HCT116 (cell line): ENCODE results near the gene ITK. TPM values are rescaled to one million over a fixed set of nuclear protein-coding genes. Genes with fewer than 3 reads are reported as not detected.

Source experiments
- ATAC-seq: fragments of 200-7000 bp; cut with Tn5 transposase; 2 replicates; pipeline ENCODE4 v1.9.1; 2020; ENCODE audit warnings: mild to moderate bottlenecking, moderate library complexity
- BruUV-seq: library from RNA; stranded (reverse); fragments of 400-500 nt; replicated peaks from 2 replicates; lab custom pipeline; 2021; lab: Mats Ljungman, UMichigan
- CTCF ChIA-PET: fragments of 300-600 bp; sonication (Branson Sonifier 250); formaldehyde crosslinking; loops from one replicate; lab custom pipeline; 2021; ENCODE audit warnings: antibody characterized with exemption; lab: Charles Lee
- POLR2A ChIA-PET: fragments of 300-600, 350-600 bp; sonication (Branson Sonifier 250); formaldehyde crosslinking; loops from one replicate; lab custom pipeline; 2021; ENCODE audit warnings: antibody characterized with exemption; lab: Charles Lee
- RAD21 ChIA-PET, 2 experiments: fragments of 300-600 bp; sonication (Branson Sonifier 250); formaldehyde crosslinking; loops; one replicate each; lab custom pipeline; 2023; ENCODE audit warnings: low total read pairs in 2 of 2; ENCODE audit not compliant: uncharacterized antibody in 2 of 2, unreplicated experiment in 2 of 2, low non-redundant PET in 1 of 2; lab: Charles Lee
- DNase-seq: peaks from one replicate; pipeline ENCODE4 v3.0.0-alpha.2; 2010; ENCODE audit warnings: low read depth, low spot score
- H2AFZ ChIP-seq: fragments of 200-600 bp; shearing (Covaris generic), sonication (generic); 2 replicates; pipeline ENCODE4 v1.6.1; 2017; ENCODE audit warnings: low read depth, mixed run types, mixed read lengths, antibody characterized with exemption, low read length; ENCODE audit not compliant: poor library complexity, severe bottlenecking
- H3K27ac ChIP-seq: 2 replicates; pipeline ENCODE4 v1.5.1; 2012; ENCODE audit warnings: low read depth, low read length
- H3K27me3 ChIP-seq: fragments of 200-600 bp; sonication (generic); 2 replicates; pipeline ENCODE4 v1.6.1; 2016; ENCODE audit warnings: mixed run types, low read length, mixed read lengths; ENCODE audit not compliant: insufficient read depth
- H3K36me3 ChIP-seq, 2 experiments: fragments of 200-500 bp in 1 of 2; fragments of 200-600 bp in 1 of 2; sonication (Bioruptor generic) in 1 of 2; sonication (generic) in 1 of 2; 2 replicates each; pipeline versions ENCODE4 v1.5.1 to v1.6.1; 2014 to 2016; ENCODE audit warnings: low read length in 2 of 2, inconsistent platforms in 1 of 2, mixed read lengths in 1 of 2, mixed run types in 1 of 2; ENCODE audit not compliant: insufficient read depth in 2 of 2, control insufficient read depth in 1 of 2
- H3K4me1 ChIP-seq, 2 experiments: fragments of 200-600 bp in 1 of 2; sonication (generic) in 1 of 2; 2 replicates each; pipeline versions ENCODE4 v1.5.1 to v1.6.1; 2012 to 2017; ENCODE audit warnings: low read length in 2 of 2, inconsistent platforms in 1 of 2, mild to moderate bottlenecking in 1 of 2, mixed read lengths in 1 of 2, mixed run types in 1 of 2, moderate library complexity in 1 of 2; ENCODE audit not compliant: insufficient read depth in 2 of 2, control insufficient read depth in 1 of 2
- H3K4me2 ChIP-seq: fragments of 200-600 bp; sonication (generic); 2 replicates; pipeline ENCODE4 v1.6.1; 2017; ENCODE audit warnings: mixed run types, low read length, mixed read lengths
- H3K4me3 ChIP-seq, 2 experiments: fragments of 200-600 bp in 1 of 2; sonication (generic) in 1 of 2; replicated peaks in 1 of 2; 2 replicates each; pipeline ENCODE4 v1.5.1; 2011 to 2016; ENCODE audit warnings: low read length in 2 of 2, control low read depth in 1 of 2, low read depth in 1 of 2, mild to moderate bottlenecking in 1 of 2, mixed read lengths in 1 of 2, mixed run types in 1 of 2
- H3K79me2 ChIP-seq: fragments of 200-600 bp; sonication (generic); 2 replicates; pipeline ENCODE4 v1.6.1; 2017; ENCODE audit warnings: mild to moderate bottlenecking, mixed run types, low read length, moderate library complexity, mixed read lengths; ENCODE audit not compliant: insufficient read depth
- H3K9ac ChIP-seq: fragments of 200-600 bp; sonication (generic); 2 replicates; pipeline ENCODE4 v1.6.1; 2016; ENCODE audit warnings: low read length, mixed read lengths
- H3K9me2 ChIP-seq: fragments of 200-600 bp; sonication (generic), shearing (Covaris generic); 2 replicates; pipeline ENCODE4 v1.6.1; 2017; ENCODE audit warnings: mixed run types, mild to moderate bottlenecking, moderate library complexity; ENCODE audit not compliant: insufficient read depth
- H3K9me3 ChIP-seq, 2 experiments: fragments of 200-500 bp in 1 of 2; fragments of 200-600 bp in 1 of 2; sonication (Bioruptor generic) in 1 of 2; sonication (generic) in 1 of 2; 2 replicates each; pipeline ENCODE4 v1.6.1; 2014 to 2017; ENCODE audit warnings: low read length in 2 of 2, mixed read lengths in 2 of 2, inconsistent platforms in 1 of 2, low read depth in 1 of 2, mild to moderate bottlenecking in 1 of 2, mixed run types in 1 of 2, moderate library complexity in 1 of 2; ENCODE audit not compliant: control insufficient read depth in 1 of 2, insufficient read depth in 1 of 2
- H4K20me1 ChIP-seq: fragments of 200-600 bp; sonication (generic), shearing (Covaris generic); 2 replicates; pipeline ENCODE4 v1.6.1; 2017; ENCODE audit warnings: mixed run types, mild to moderate bottlenecking, moderate library complexity; ENCODE audit not compliant: insufficient read depth
- CEBPB ChIP-seq: IDR thresholded peaks from 2 replicates; pipeline ENCODE4 v1.6.1; 2012; ENCODE audit warnings: low read depth
- EGR1 ChIP-seq: IDR thresholded peaks from 2 replicates; pipeline ENCODE4 v1.6.1; 2012; ENCODE audit warnings: low read depth
- FOSL1 ChIP-seq: IDR thresholded peaks from 2 replicates; pipeline ENCODE4 v1.6.1; 2012; ENCODE audit warnings: low read depth
- POLR2AphosphoS5 ChIP-seq: IDR thresholded peaks from 2 replicates; pipeline ENCODE4 v1.6.1; 2011; ENCODE audit warnings: mild to moderate bottlenecking, low read depth, low read length, moderate library complexity
- SIN3A ChIP-seq: IDR thresholded peaks from 2 replicates; pipeline ENCODE4 v1.6.1; 2012; ENCODE audit warnings: low read depth
- intact Hi-C: fragments of 100-400 bp; cut with micrococcal nuclease; formaldehyde crosslinking; loops from 2 replicates; pipeline ENCODE4 v1.10.0; 2022
- total RNA-seq: library from RNA; stranded (reverse); gene quantifications from one replicate; pipeline ENCODE4 v1.2.1, GENCODE V29; 2021; ENCODE audit not compliant: unreplicated experiment
- TF ChIP-seq, protein P1 (sequence below): IDR thresholded peaks from 2 replicates; pipeline ENCODE4 v1.6.1; 2012
- TF ChIP-seq, protein P2 (sequence below): IDR thresholded peaks from 2 replicates; pipeline ENCODE4 v1.6.1; 2011; ENCODE audit warnings: mild to moderate bottlenecking, low read length, moderate library complexity; ENCODE audit not compliant: insufficient replicate concordance; ENCODE audit errors: extremely low read depth
- TF ChIP-seq, protein P3 (sequence below): IDR thresholded peaks from 2 replicates; pipeline ENCODE4 v1.6.1; 2012
- TF ChIP-seq, protein P4 (sequence below), 3 experiments: fragments of 200-600 bp in 1 of 3; sonication (generic) in 1 of 3; IDR thresholded peaks in 2 of 3; conservative IDR thresholded peaks in 1 of 3; 2 replicates each; pipeline ENCODE4 v1.5.1; 2012 to 2017; ENCODE audit warnings: low read depth in 2 of 3, low read length in 2 of 3, antibody characterized with exemption in 1 of 3, borderline replicate concordance in 1 of 3, control low read depth in 1 of 3, mild to moderate bottlenecking in 1 of 3, mixed read lengths in 1 of 3, mixed run types in 1 of 3, moderate library complexity in 1 of 3; ENCODE audit not compliant: insufficient read depth in 1 of 3
- TF ChIP-seq, protein P5 (sequence below): IDR thresholded peaks from 2 replicates; pipeline ENCODE4 v1.6.1; 2012; ENCODE audit warnings: low read depth

Gene ITK
- total RNA-seq, 1 experiment from 2014 or later = 0.37 TPM

DNA sequence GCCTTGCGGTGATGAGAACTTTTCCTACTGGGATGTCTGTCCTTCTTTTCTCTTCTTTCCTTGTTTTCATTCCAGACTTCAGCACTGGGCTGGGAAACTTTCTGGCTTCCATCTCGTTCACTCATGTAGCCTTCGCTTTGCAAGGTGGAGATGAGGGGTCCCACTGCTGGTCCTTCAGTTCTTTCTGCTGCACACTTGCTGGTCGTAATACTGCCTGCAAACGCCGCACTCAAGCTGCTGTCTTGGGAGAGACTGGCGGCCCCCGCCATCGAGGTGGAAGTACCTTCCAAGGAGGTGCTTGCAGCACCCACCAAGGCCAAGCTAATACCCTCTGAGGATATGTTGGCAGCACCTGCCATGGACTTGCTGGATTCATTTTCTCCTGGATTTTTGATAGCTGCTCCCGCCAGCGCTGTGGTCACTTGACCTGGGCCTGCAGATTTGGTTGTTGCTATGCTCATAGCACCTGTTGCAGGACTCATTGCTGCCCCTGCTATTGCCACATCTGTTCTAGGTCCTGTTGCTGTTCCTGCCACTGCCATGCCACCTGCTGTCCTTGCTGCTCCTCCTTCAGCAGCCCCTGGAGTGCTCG is 17.6 kb upstream of the ITK start:
- Histone ChIP-seq H3K36me3 (no peaks in the 10 kb centered on the region), H3K4me3 (no peak overlapping the region), H3K4me2 (no peak overlapping the region), H4K20me1 (no peaks in the 10 kb centered on the region), H3K27ac (no peak overlapping the region), H3K79me2 (no peaks in the 10 kb centered on the region), H3K27me3 (peaks cover 35% of the 10 kb centered on the region), H3K9me2 (no peaks in the 10 kb centered on the region), H2AFZ (no peak overlapping the region), H3K4me1 (no peaks in the 10 kb centered on the region), H3K9me3 (no peaks in the 10 kb centered on the region), H3K9ac (no peak overlapping the region)
- ATAC-seq = no peak
- no peak for TF ChIP-seq CEBPB
- no peak for TF ChIP-seq FOSL1
- TF ChIP-seq, protein P1, sequence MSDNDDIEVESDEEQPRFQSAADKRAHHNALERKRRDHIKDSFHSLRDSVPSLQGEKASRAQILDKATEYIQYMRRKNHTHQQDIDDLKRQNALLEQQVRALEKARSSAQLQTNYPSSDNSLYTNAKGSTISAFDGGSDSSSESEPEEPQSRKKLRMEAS = no peak
- TF ChIP-seq, protein P2, sequence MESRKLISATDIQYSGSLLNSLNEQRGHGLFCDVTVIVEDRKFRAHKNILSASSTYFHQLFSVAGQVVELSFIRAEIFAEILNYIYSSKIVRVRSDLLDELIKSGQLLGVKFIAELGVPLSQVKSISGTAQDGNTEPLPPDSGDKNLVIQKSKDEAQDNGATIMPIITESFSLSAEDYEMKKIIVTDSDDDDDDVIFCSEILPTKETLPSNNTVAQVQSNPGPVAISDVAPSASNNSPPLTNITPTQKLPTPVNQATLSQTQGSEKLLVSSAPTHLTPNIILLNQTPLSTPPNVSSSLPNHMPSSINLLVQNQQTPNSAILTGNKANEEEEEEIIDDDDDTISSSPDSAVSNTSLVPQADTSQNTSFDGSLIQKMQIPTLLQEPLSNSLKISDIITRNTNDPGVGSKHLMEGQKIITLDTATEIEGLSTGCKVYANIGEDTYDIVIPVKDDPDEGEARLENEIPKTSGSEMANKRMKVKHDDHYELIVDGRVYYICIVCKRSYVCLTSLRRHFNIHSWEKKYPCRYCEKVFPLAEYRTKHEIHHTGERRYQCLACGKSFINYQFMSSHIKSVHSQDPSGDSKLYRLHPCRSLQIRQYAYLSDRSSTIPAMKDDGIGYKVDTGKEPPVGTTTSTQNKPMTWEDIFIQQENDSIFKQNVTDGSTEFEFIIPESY = no peak
- no peak for TF ChIP-seq POLR2AphosphoS5
- TF ChIP-seq, protein P3, sequence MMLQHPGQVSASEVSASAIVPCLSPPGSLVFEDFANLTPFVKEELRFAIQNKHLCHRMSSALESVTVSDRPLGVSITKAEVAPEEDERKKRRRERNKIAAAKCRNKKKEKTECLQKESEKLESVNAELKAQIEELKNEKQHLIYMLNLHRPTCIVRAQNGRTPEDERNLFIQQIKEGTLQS = no peak
- POLR2A ChIA-PET = no interaction called here
- DNase-seq = no peak
- CTCF ChIA-PET = interaction anchor here (1.0 kb wide), 1 partner anchor 14 kb away, joined by 3 read pairs; no protein-coding TSS in a partner anchor
- BruUV-seq = no TSS peak
- RAD21 ChIA-PET = no interaction called here
- intact Hi-C loops = no loop called here

DNA sequence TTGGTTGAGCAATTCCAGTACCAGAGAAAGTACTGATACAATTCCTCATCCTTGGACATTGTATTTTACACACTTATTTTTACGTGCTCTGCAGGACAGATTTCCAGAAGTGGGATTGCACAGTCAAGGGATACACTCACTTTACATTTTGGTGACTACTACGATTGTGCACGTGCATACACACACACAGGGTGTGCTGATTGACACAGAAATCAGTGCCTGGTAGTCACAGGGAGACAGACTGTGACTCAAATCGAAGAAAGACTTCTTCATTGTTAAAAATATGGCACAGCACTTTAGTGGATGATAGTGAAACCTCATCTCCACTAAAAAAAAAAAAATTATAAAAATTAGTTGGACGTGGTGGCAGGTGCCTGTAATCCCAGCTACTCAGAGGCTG is 16.1 kb upstream of the ITK start:
- DNase-seq (no peak), ATAC-seq (no peak)
- ChIA-PET RAD21 (no interaction called here), CTCF (no interaction called here), POLR2A (no interaction called here)
- Histone ChIP-seq H3K79me2 (no peaks in the 10 kb centered on the region), H3K4me3 (no peak overlapping the region), H3K4me1 (no peaks in the 10 kb centered on the region), H3K27me3 (peaks cover 35% of the 10 kb centered on the region), H3K9ac (no peak overlapping the region), H3K36me3 (no peaks in the 10 kb centered on the region), H3K27ac (no peak overlapping the region), H3K4me2 (no peak overlapping the region), H2AFZ (no peak overlapping the region), H3K9me3 (no peaks in the 10 kb centered on the region), H3K9me2 (no peaks in the 10 kb centered on the region), H4K20me1 (no peaks in the 10 kb centered on the region)
- no TSS peak for BruUV-seq
- intact Hi-C loops = no loop called here
- TF ChIP-seq, protein P4, sequence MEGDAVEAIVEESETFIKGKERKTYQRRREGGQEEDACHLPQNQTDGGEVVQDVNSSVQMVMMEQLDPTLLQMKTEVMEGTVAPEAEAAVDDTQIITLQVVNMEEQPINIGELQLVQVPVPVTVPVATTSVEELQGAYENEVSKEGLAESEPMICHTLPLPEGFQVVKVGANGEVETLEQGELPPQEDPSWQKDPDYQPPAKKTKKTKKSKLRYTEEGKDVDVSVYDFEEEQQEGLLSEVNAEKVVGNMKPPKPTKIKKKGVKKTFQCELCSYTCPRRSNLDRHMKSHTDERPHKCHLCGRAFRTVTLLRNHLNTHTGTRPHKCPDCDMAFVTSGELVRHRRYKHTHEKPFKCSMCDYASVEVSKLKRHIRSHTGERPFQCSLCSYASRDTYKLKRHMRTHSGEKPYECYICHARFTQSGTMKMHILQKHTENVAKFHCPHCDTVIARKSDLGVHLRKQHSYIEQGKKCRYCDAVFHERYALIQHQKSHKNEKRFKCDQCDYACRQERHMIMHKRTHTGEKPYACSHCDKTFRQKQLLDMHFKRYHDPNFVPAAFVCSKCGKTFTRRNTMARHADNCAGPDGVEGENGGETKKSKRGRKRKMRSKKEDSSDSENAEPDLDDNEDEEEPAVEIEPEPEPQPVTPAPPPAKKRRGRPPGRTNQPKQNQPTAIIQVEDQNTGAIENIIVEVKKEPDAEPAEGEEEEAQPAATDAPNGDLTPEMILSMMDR (IDR thresholded peaks at IDR 0.05 in 2 of 3, conservative IDR thresholded peaks at IDR 0.05 in 1 of 3; ENCODE audit: borderline replicate concordance in 1 of 3, insufficient read depth in 1 of 3, low read depth in 2 of 3, low read length in 2 of 3) = no peak
- no peak for TF ChIP-seq FOSL1
- no peak for TF ChIP-seq EGR1
- TF ChIP-seq, protein P5, sequence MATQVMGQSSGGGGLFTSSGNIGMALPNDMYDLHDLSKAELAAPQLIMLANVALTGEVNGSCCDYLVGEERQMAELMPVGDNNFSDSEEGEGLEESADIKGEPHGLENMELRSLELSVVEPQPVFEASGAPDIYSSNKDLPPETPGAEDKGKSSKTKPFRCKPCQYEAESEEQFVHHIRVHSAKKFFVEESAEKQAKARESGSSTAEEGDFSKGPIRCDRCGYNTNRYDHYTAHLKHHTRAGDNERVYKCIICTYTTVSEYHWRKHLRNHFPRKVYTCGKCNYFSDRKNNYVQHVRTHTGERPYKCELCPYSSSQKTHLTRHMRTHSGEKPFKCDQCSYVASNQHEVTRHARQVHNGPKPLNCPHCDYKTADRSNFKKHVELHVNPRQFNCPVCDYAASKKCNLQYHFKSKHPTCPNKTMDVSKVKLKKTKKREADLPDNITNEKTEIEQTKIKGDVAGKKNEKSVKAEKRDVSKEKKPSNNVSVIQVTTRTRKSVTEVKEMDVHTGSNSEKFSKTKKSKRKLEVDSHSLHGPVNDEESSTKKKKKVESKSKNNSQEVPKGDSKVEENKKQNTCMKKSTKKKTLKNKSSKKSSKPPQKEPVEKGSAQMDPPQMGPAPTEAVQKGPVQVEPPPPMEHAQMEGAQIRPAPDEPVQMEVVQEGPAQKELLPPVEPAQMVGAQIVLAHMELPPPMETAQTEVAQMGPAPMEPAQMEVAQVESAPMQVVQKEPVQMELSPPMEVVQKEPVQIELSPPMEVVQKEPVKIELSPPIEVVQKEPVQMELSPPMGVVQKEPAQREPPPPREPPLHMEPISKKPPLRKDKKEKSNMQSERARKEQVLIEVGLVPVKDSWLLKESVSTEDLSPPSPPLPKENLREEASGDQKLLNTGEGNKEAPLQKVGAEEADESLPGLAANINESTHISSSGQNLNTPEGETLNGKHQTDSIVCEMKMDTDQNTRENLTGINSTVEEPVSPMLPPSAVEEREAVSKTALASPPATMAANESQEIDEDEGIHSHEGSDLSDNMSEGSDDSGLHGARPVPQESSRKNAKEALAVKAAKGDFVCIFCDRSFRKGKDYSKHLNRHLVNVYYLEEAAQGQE = no peak
- no peak for TF ChIP-seq SIN3A
- no peak for TF ChIP-seq POLR2AphosphoS5
